Mesendoderm (in vitro differentiated cells): ENCODE results near the gene CCZ1B. TPM values are rescaled to one million over a fixed set of nuclear protein-coding genes. Genes with fewer than 3 reads are reported as not detected.
"Not testable (repeated sequence)": the region's sequence is repeated elsewhere in the genome, so short reads cannot be mapped to it uniquely, and the experiment has no call there.

Experiments
- DNase-seq: peaks from one replicate; pipeline ENCODE4 v3.0.0; 2013
- H2AK5ac ChIP-seq: 2 replicates; pipeline ENCODE4 v1.6.1; 2013; ENCODE audit warnings: low read length, inconsistent platforms
- H2BK120ac ChIP-seq: 2 replicates; pipeline ENCODE4 v1.6.1; 2013; ENCODE audit warnings: low read depth, mild to moderate bottlenecking, low read length, moderate library complexity, mixed read lengths
- H2BK15ac ChIP-seq: replicated peaks from 2 replicates; pipeline ENCODE4 v1.6.1; 2013; ENCODE audit warnings: low read depth, mild to moderate bottlenecking, moderate library complexity
- H2BK5ac ChIP-seq: 2 replicates; pipeline ENCODE4 v1.6.1; 2013; ENCODE audit warnings: low read length, inconsistent platforms
- H3K18ac ChIP-seq: 2 replicates; pipeline ENCODE4 v1.6.1; 2013; ENCODE audit warnings: mild to moderate bottlenecking, low read length, mixed read lengths
- H3K23ac ChIP-seq: one replicate; pipeline ENCODE4 v1.6.1; 2013; ENCODE audit warnings: low read length
- H3K27ac ChIP-seq: 2 replicates; pipeline ENCODE4 v1.5.1; 2013; ENCODE audit warnings: low read depth, mild to moderate bottlenecking, inconsistent platforms, low read length, moderate library complexity
- H3K27me3 ChIP-seq: 2 replicates; pipeline ENCODE4 v1.6.1; 2013; ENCODE audit warnings: low read length, control low read depth, mild to moderate bottlenecking, inconsistent platforms; ENCODE audit not compliant: insufficient read depth, poor library complexity
- H3K36me3 ChIP-seq: 2 replicates; pipeline ENCODE4 v1.6.1; 2013; ENCODE audit warnings: low read length, inconsistent platforms; ENCODE audit not compliant: control insufficient read depth, insufficient read depth
- H3K4ac ChIP-seq: one replicate; pipeline ENCODE4 v1.6.1; 2013; ENCODE audit warnings: low read depth, mild to moderate bottlenecking, low read length, moderate library complexity
- H3K4me1 ChIP-seq: 2 replicates; pipeline ENCODE4 v1.6.1; 2013; ENCODE audit warnings: low read depth, low read length, inconsistent platforms; ENCODE audit not compliant: control insufficient read depth
- H3K4me2 ChIP-seq: 2 replicates; pipeline ENCODE4 v1.6.1; 2013; ENCODE audit warnings: low read length
- H3K4me3 ChIP-seq: 2 replicates; pipeline ENCODE4 v1.5.1; 2013; ENCODE audit warnings: mild to moderate bottlenecking, low read length
- H3K56ac ChIP-seq: one replicate; pipeline ENCODE4 v1.6.1; 2013; ENCODE audit warnings: low read length
- H3K79me1 ChIP-seq: 2 replicates; pipeline ENCODE4 v1.6.1; 2013; ENCODE audit warnings: low read length, inconsistent platforms
- H3K79me2 ChIP-seq: 2 replicates; pipeline ENCODE4 v1.6.1; 2013; ENCODE audit warnings: mild to moderate bottlenecking, low read length; ENCODE audit not compliant: control insufficient read depth, insufficient read depth
- H3K9ac ChIP-seq: 2 replicates; pipeline ENCODE4 v1.6.1; 2013; ENCODE audit warnings: low read length, inconsistent platforms
- H4K5ac ChIP-seq: one replicate; pipeline ENCODE4 v1.6.1; 2013; ENCODE audit warnings: low read length
- H4K8ac ChIP-seq: one replicate; pipeline ENCODE4 v1.6.1; 2013; ENCODE audit warnings: low read depth, mild to moderate bottlenecking, control low read depth, low read length, moderate library complexity
- WGBS: extraction: QIAGEN DNeasy Blood & Tissue Kit; methylation state at CpG from one replicate; pipeline ENCODE4 v1.1.7; 2013; ENCODE audit warnings: low lambda C conversion rate, missing lambda C conversion rate; ENCODE audit not compliant: insufficient coverage; ENCODE audit errors: extremely low coverage; 5-methylcytosine and 5-hydroxymethylcytosine counted together
- polyA plus RNA-seq, 2 experiments: library from polyadenylated mRNA; stranded (reverse); fragments of 200-250 nt; gene quantifications; one replicate each; pipeline ENCODE4 v1.2.3, GENCODE V29; 2013

CCZ1B gene
- 15.6 TPM for polyA plus RNA-seq (2013, experiment 1 of 2)
- polyA plus RNA-seq (2013, experiment 2 of 2), result 15.7 TPM

GRCh38 chr7:6826151-6826550 is at the start of gene CCZ1B:
Gene CCZ1B (minus strand): TSS chr7:6826275. CDS start chr7:6826197, 78 bp downstream.
- H3K4me1 ChIP-seq, H3K27me3 ChIP-seq, H3K79me2 ChIP-seq, H3K56ac ChIP-seq, H3K18ac ChIP-seq, H3K79me1 ChIP-seq, H2AK5ac ChIP-seq, H3K4ac ChIP-seq, H4K5ac ChIP-seq, H3K23ac ChIP-seq, H3K27ac ChIP-seq, H3K36me3 ChIP-seq, H2BK15ac ChIP-seq, H3K4me3 ChIP-seq, H2BK120ac ChIP-seq, H3K4me2 ChIP-seq, H2BK5ac ChIP-seq: not testable (repeated sequence)
- Histone ChIP-seq H4K8ac (peak within 1 kb of the TSS; percentile 56), H3K9ac (peak within 1 kb of the TSS; percentile 49)
- no CpG with 5 or more reads among the region's 35 CpGs for WGBS
- peak; percentile 83 for DNase-seq

GRCh38 chr7:6875022-6875421 is 48.9 kb upstream of the CCZ1B start:
- 100% methylated on average over 2 of the region's 15 CpGs for WGBS
- not testable (repeated sequence) for H4K8ac ChIP-seq, H3K79me2 ChIP-seq, H2BK120ac ChIP-seq, H3K36me3 ChIP-seq, H3K27me3 ChIP-seq, H2BK15ac ChIP-seq, H4K5ac ChIP-seq, H3K18ac ChIP-seq, H2AK5ac ChIP-seq, DNase-seq, H3K4me2 ChIP-seq, H3K23ac ChIP-seq, H3K4ac ChIP-seq, H3K4me1 ChIP-seq, H3K4me3 ChIP-seq, H3K79me1 ChIP-seq, H2BK5ac ChIP-seq, H3K9ac ChIP-seq, H3K56ac ChIP-seq, H3K27ac ChIP-seq

GRCh38 chr7:6872246-6872945 is 46.3 kb upstream of the CCZ1B start:
- not testable (repeated sequence) for H3K27ac ChIP-seq, H3K4me3 ChIP-seq, H3K56ac ChIP-seq, H3K4ac ChIP-seq, H3K27me3 ChIP-seq, H3K4me2 ChIP-seq, H3K18ac ChIP-seq, H4K8ac ChIP-seq, H3K4me1 ChIP-seq, H2AK5ac ChIP-seq, H3K79me1 ChIP-seq, H3K79me2 ChIP-seq, H4K5ac ChIP-seq, H3K36me3 ChIP-seq, H2BK120ac ChIP-seq, H3K9ac ChIP-seq, H2BK5ac ChIP-seq, H3K23ac ChIP-seq, H2BK15ac ChIP-seq
- DNase-seq, result peak; percentile 30
- no CpG with 5 or more reads among the region's 11 CpGs for WGBS

GRCh38 chr7:6871421-6872144 is 45.5 kb upstream of the CCZ1B start:
- H3K56ac ChIP-seq, H3K36me3 ChIP-seq, H3K4me1 ChIP-seq, H4K8ac ChIP-seq, DNase-seq, H2BK120ac ChIP-seq, H3K23ac ChIP-seq, H3K4me3 ChIP-seq, H3K27me3 ChIP-seq, H3K79me1 ChIP-seq, H3K4me2 ChIP-seq, H4K5ac ChIP-seq, H2BK15ac ChIP-seq, H3K9ac ChIP-seq, H3K79me2 ChIP-seq, H3K27ac ChIP-seq, H3K18ac ChIP-seq, H3K4ac ChIP-seq, H2AK5ac ChIP-seq, H2BK5ac ChIP-seq: not testable (repeated sequence)
- no CpG with 5 or more reads among the region's 17 CpGs for WGBS

GRCh38 chr7:6864751-6865150 is 38.7 kb upstream of the CCZ1B start:
- H3K27ac ChIP-seq, H4K8ac ChIP-seq, H2BK15ac ChIP-seq, H3K36me3 ChIP-seq, H3K4me3 ChIP-seq, H3K4me1 ChIP-seq, H2BK5ac ChIP-seq, H3K9ac ChIP-seq, H2AK5ac ChIP-seq, H2BK120ac ChIP-seq, H4K5ac ChIP-seq, H3K56ac ChIP-seq, H3K4me2 ChIP-seq, H3K23ac ChIP-seq, H3K18ac ChIP-seq, H3K79me1 ChIP-seq, H3K4ac ChIP-seq, DNase-seq, H3K27me3 ChIP-seq, H3K79me2 ChIP-seq: not testable (repeated sequence)
- no CpG with 5 or more reads among the region's 10 CpGs for WGBS
